IMR-90 (cell line): ENCODE measurements around the gene RPTOR. TPM values are rescaled to one million over a fixed set of nuclear protein-coding genes. Genes with fewer than 3 reads are reported as not detected.

ENCODE experiments used
- ATAC-seq: fragments of 200-7000 bp; cut with Tn5 transposase; 2 replicates; pipeline ENCODE4 v1.9.1; 2020; ENCODE audit warnings: low read depth, mild to moderate bottlenecking, moderate library complexity
- BruUV-seq: library from RNA; stranded (reverse); fragments of 400-500 nt; replicated peaks from 2 replicates; lab custom pipeline; 2021; lab: Mats Ljungman, UMichigan
- CTCF ChIA-PET: fragments of 300-600 bp; formaldehyde crosslinking; extraction: SDS; loops from one replicate; lab custom pipeline; 2021; ENCODE audit warnings: antibody characterized with exemption; lab: Yijun Ruan, JAX
- POLR2A ChIA-PET: fragments of 300-600 bp; sonication (Branson Sonifier 250); formaldehyde crosslinking; loops from one replicate; lab custom pipeline; 2022; ENCODE audit warnings: antibody characterized with exemption; ENCODE audit not compliant: unreplicated experiment; lab: Charles Lee
- DNase-seq: peaks from one replicate; pipeline ENCODE4 v3.0.0; 2013
- H2AFZ ChIP-seq: replicated peaks from 2 replicates; pipeline ENCODE3; 2013; ENCODE audit warnings: low read length, mild to moderate bottlenecking; ENCODE audit not compliant: poor library complexity
- H2AK5ac ChIP-seq: 2 replicates; pipeline ENCODE4 v1.6.1; 2013; ENCODE audit warnings: low read depth, low read length, inconsistent platforms
- H2AK9ac ChIP-seq: replicated peaks from 2 replicates; pipeline ENCODE3; 2013; ENCODE audit warnings: mild to moderate bottlenecking, low read depth, low read length, moderate library complexity; ENCODE audit not compliant: poor library complexity
- H2BK120ac ChIP-seq: 2 replicates; pipeline ENCODE4 v1.6.1; 2013; ENCODE audit warnings: low read depth, low read length, inconsistent platforms
- H2BK15ac ChIP-seq: 3 replicates; pipeline ENCODE4 v1.6.1; 2013; ENCODE audit warnings: low read depth, low read length, inconsistent platforms
- H2BK20ac ChIP-seq: 2 replicates; pipeline ENCODE4 v1.6.1; 2013; ENCODE audit warnings: low read depth, mild to moderate bottlenecking, inconsistent platforms, low read length, moderate library complexity
- H2BK5ac ChIP-seq: 2 replicates; pipeline ENCODE4 v1.6.1; 2013; ENCODE audit warnings: mild to moderate bottlenecking, low read depth, low read length, inconsistent platforms; ENCODE audit not compliant: poor library complexity, severe bottlenecking
- H3K14ac ChIP-seq: replicated peaks from 2 replicates; pipeline ENCODE4 v1.6.1; 2013; ENCODE audit warnings: low read depth, low read length, inconsistent platforms
- H3K18ac ChIP-seq: 2 replicates; pipeline ENCODE4 v1.6.1; 2013; ENCODE audit warnings: low read depth, low read length, control low read depth
- H3K23ac ChIP-seq: 2 replicates; pipeline ENCODE4 v1.6.1; 2013; ENCODE audit warnings: low read depth, low read length, inconsistent platforms
- H3K27ac ChIP-seq: 2 replicates; pipeline ENCODE4 v1.5.1; 2013; ENCODE audit warnings: mild to moderate bottlenecking, control low read depth, low read length; ENCODE audit not compliant: insufficient read depth
- H3K27me3 ChIP-seq: 2 replicates; pipeline ENCODE4 v1.6.1; 2013; ENCODE audit warnings: low read length; ENCODE audit not compliant: control insufficient read depth, insufficient read depth
- H3K36me3 ChIP-seq: 2 replicates; pipeline ENCODE4 v1.6.1; 2013; ENCODE audit warnings: low read length, mixed read lengths; ENCODE audit not compliant: control insufficient read depth, insufficient read depth
- H3K4ac ChIP-seq: 2 replicates; pipeline ENCODE4 v1.6.1; 2013; ENCODE audit warnings: low read depth, low read length, inconsistent platforms
- H3K4me1 ChIP-seq: 2 replicates; pipeline ENCODE4 v1.6.1; 2013; ENCODE audit warnings: low read length, mixed read lengths; ENCODE audit not compliant: control insufficient read depth, insufficient read depth
- H3K4me2 ChIP-seq: 2 replicates; pipeline ENCODE4 v1.6.1; 2013; ENCODE audit warnings: low read depth, mild to moderate bottlenecking, control low read depth, low read length, moderate library complexity
- H3K4me3 ChIP-seq: 2 replicates; pipeline ENCODE4 v1.5.1; 2013; ENCODE audit warnings: low read depth, mild to moderate bottlenecking, control low read depth, low read length, moderate library complexity; ENCODE audit not compliant: insufficient read depth
- H3K56ac ChIP-seq: 2 replicates; pipeline ENCODE4 v1.6.1; 2013; ENCODE audit warnings: low read length, inconsistent platforms; ENCODE audit not compliant: insufficient read depth; ENCODE audit errors: extremely low read depth
- H3K79me1 ChIP-seq, 2 experiments: 2 replicates each; pipeline ENCODE4 v1.6.1; 2013; ENCODE audit warnings: low read length in 2 of 2, inconsistent platforms in 1 of 2, low read depth in 1 of 2
- H3K9ac ChIP-seq: 2 replicates; pipeline ENCODE4 v1.6.1; 2013; ENCODE audit warnings: low read depth, low read length, control low read depth
- H3K9me1 ChIP-seq: 2 replicates; pipeline ENCODE4 v1.6.1; 2013; ENCODE audit warnings: low read length, inconsistent platforms; ENCODE audit not compliant: insufficient read depth
- H3K9me3 ChIP-seq: 2 replicates; pipeline ENCODE4 v1.6.1; 2013; ENCODE audit warnings: low read length; ENCODE audit not compliant: control insufficient read depth, insufficient read depth
- H4K20me1 ChIP-seq: 2 replicates; pipeline ENCODE4 v1.6.1; 2013; ENCODE audit warnings: low read length, inconsistent platforms; ENCODE audit not compliant: insufficient read depth
- H4K5ac ChIP-seq: 2 replicates; pipeline ENCODE4 v1.6.1; 2013; ENCODE audit warnings: mild to moderate bottlenecking, low read depth, low read length, control low read depth
- H4K8ac ChIP-seq, 2 experiments: 2 replicates each; pipeline ENCODE4 v1.6.1; 2013; ENCODE audit warnings: low read depth in 2 of 2, low read length in 2 of 2, control low read depth in 1 of 2, inconsistent platforms in 1 of 2
- H4K91ac ChIP-seq: 2 replicates; pipeline ENCODE4 v1.6.1; 2013; ENCODE audit warnings: low read depth, low read length, inconsistent platforms; ENCODE audit not compliant: insufficient read depth
- BHLHE40 ChIP-seq: fragments of 150-350 bp; IDR thresholded peaks from 2 replicates; pipeline ENCODE4 v1.6.1; 2016; ENCODE audit warnings: mild to moderate bottlenecking, low read depth, low read length
- CEBPB ChIP-seq: IDR thresholded peaks from 2 replicates; pipeline ENCODE4 v1.6.1; 2012; ENCODE audit warnings: low read depth, low read length, improper control_type of control experiment
- CHD1 ChIP-seq: IDR thresholded peaks from 2 replicates; pipeline ENCODE4 v1.6.1; 2012; ENCODE audit warnings: low read depth, low read length, improper control_type of control experiment
- FOS ChIP-seq: fragments of 150-350 bp; IDR thresholded peaks from 2 replicates; pipeline ENCODE4 v1.6.1; 2016; ENCODE audit warnings: low read depth, low read length
- MAFK ChIP-seq: IDR thresholded peaks from 2 replicates; pipeline ENCODE4 v1.6.1; 2012; ENCODE audit warnings: low read depth, low read length, improper control_type of control experiment
- MAZ ChIP-seq: IDR thresholded peaks from 2 replicates; pipeline ENCODE4 v1.6.1; 2012; ENCODE audit warnings: low read depth, mild to moderate bottlenecking, low read length, improper control_type of control experiment, moderate library complexity, borderline replicate concordance
- MXI1 ChIP-seq: IDR thresholded peaks from 2 replicates; pipeline ENCODE4 v1.6.1; 2012; ENCODE audit warnings: low read depth, mild to moderate bottlenecking, low read length, moderate library complexity, borderline replicate concordance
- NFE2L2 ChIP-seq: fragments of 150-350 bp; IDR thresholded peaks from 2 replicates; pipeline ENCODE4 v1.6.1; 2016; ENCODE audit warnings: low read depth, mild to moderate bottlenecking, low read length
- POLR2A ChIP-seq: IDR thresholded peaks from 2 replicates; pipeline ENCODE4 v1.6.1; 2012; ENCODE audit warnings: mild to moderate bottlenecking, low read depth, low read length
- RAD21 ChIP-seq: IDR thresholded peaks from 2 replicates; pipeline ENCODE4 v1.6.1; 2012; ENCODE audit warnings: low read length, improper control_type of control experiment
- RCOR1 ChIP-seq: IDR thresholded peaks from 2 replicates; pipeline ENCODE4 v1.6.1; 2012; ENCODE audit warnings: mild to moderate bottlenecking, low read length, improper control_type of control experiment; ENCODE audit not compliant: insufficient replicate concordance
- RFX5 ChIP-seq: IDR thresholded peaks from 2 replicates; pipeline ENCODE4 v1.8.0; 2012; ENCODE audit warnings: low read depth, mild to moderate bottlenecking, low read length, moderate library complexity
- SMC3 ChIP-seq: fragments of 150-350 bp; IDR thresholded peaks from 2 replicates; pipeline ENCODE4 v1.6.1; 2016; ENCODE audit warnings: low read depth, mild to moderate bottlenecking, antibody characterized with exemption, low read length, moderate library complexity
- WGBS, 2 experiments: methylation state at CpG; one replicate each; pipeline versions ENCODE4 v1.1.5 to v1.1.7; 2013; ENCODE audit warnings: missing lambda C conversion rate in 2 of 2; ENCODE audit not compliant: insufficient read length in 1 of 2; ENCODE audit errors: extremely low coverage in 2 of 2; 5-methylcytosine and 5-hydroxymethylcytosine counted together
- dilution Hi-C: fragments of 300-500 bp; cut with HindIII; formaldehyde crosslinking; loops from one replicate; pipeline ENCODE4 v1.14.3; 2018; ENCODE audit warnings: low sequenced_read_pairs; ENCODE audit not compliant: unreplicated experiment
- in situ Hi-C: fragments of 300-500 bp; cut with MboI; formaldehyde crosslinking; loops from 3 replicates; pipeline ENCODE4 v1.14.3; 2019; ENCODE audit warnings: low sequenced_read_pairs, inconsistent platforms, mixed read lengths
- intact Hi-C: fragments of 100-400 bp; cut with micrococcal nuclease; formaldehyde crosslinking; loops from 2 replicates; pipeline ENCODE4 v1.10.0; 2022
- polyA plus RNA-seq, 3 experiments: library from polyadenylated mRNA; depleted of rRNA; stranded (reverse); fragments of >200 nt; gene quantifications; 2 replicates each; pipeline ENCODE4 v1.2.3, GENCODE V29; 2012; ENCODE audit warnings: low replicate concordance in 1 of 3
- total RNA-seq: library from RNA; depleted of rRNA; stranded (reverse); fragments of >200 nt; gene quantifications from 2 replicates; pipeline ENCODE4 v1.2.3, GENCODE V29; 2012
- TF ChIP-seq, protein P1 (sequence below): conservative IDR thresholded peaks from 2 replicates; pipeline ENCODE4 v1.5.1; 2012; ENCODE audit warnings: mild to moderate bottlenecking, low read depth, low read length, improper control_type of control experiment
- TF ChIP-seq, protein P2 (sequence below): fragments of 150-350 bp; IDR thresholded peaks from 2 replicates; pipeline ENCODE4 v1.6.1; 2017; ENCODE audit warnings: mild to moderate bottlenecking, antibody characterized with exemption, low read length, low read depth
- TF ChIP-seq, protein P3 (sequence below): fragments of 150-350 bp; IDR thresholded peaks from 2 replicates; pipeline ENCODE4 v1.6.1; 2016; ENCODE audit warnings: low read depth, mild to moderate bottlenecking, low read length, moderate library complexity, borderline replicate concordance

The RPTOR gene
- total and polyA plus RNA-seq, 2 of the 4 experiments (the other 2 are of a cell fraction): 10.8 to 14.7 TPM

DNA sequence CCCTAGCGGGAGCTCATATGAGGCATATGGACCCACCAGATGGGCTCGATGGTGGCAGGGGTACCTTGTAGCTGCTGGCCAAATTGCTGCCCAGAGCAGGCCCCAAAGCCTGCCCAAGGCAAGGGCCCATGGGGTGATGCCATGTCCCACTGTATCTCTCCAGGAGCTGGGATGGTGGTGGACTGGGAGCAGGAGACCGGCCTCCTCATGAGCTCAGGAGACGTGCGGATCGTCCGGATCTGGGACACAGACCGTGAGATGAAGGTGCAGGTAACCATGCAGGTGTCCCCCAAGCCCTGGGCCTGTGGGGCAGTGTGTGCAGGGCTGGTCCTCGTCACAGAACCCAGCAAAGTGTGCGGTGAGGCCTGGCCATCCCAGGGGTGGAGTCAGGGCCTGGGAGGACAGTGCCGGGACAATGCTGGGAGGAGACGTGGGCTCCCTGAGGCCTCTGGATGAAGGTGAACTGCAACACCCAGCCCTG lies 412.9 kb downstream of the RPTOR start:
- no peak overlapping the region for H3K4ac ChIP-seq
- H3K56ac ChIP-seq: no peak overlapping the region
- no peak for TF ChIP-seq MAFK
- no peak for TF ChIP-seq RFX5
- TF ChIP-seq MAZ: no peak
- TF ChIP-seq, protein P1, sequence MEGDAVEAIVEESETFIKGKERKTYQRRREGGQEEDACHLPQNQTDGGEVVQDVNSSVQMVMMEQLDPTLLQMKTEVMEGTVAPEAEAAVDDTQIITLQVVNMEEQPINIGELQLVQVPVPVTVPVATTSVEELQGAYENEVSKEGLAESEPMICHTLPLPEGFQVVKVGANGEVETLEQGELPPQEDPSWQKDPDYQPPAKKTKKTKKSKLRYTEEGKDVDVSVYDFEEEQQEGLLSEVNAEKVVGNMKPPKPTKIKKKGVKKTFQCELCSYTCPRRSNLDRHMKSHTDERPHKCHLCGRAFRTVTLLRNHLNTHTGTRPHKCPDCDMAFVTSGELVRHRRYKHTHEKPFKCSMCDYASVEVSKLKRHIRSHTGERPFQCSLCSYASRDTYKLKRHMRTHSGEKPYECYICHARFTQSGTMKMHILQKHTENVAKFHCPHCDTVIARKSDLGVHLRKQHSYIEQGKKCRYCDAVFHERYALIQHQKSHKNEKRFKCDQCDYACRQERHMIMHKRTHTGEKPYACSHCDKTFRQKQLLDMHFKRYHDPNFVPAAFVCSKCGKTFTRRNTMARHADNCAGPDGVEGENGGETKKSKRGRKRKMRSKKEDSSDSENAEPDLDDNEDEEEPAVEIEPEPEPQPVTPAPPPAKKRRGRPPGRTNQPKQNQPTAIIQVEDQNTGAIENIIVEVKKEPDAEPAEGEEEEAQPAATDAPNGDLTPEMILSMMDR: no peak
- TF ChIP-seq RAD21: no peak
- no peak for TF ChIP-seq RCOR1
- no peak for TF ChIP-seq NFE2L2
- TF ChIP-seq CEBPB: no peak
- TF ChIP-seq CHD1: no peak
- TF ChIP-seq, protein P2, sequence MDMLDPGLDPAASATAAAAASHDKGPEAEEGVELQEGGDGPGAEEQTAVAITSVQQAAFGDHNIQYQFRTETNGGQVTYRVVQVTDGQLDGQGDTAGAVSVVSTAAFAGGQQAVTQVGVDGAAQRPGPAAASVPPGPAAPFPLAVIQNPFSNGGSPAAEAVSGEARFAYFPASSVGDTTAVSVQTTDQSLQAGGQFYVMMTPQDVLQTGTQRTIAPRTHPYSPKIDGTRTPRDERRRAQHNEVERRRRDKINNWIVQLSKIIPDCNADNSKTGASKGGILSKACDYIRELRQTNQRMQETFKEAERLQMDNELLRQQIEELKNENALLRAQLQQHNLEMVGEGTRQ: no peak
- TF ChIP-seq MXI1: no peak
- no peak for TF ChIP-seq BHLHE40
- no peak for TF ChIP-seq SMC3
- TF ChIP-seq POLR2A: no peak
- no peak for TF ChIP-seq FOS
- TF ChIP-seq, protein P3, sequence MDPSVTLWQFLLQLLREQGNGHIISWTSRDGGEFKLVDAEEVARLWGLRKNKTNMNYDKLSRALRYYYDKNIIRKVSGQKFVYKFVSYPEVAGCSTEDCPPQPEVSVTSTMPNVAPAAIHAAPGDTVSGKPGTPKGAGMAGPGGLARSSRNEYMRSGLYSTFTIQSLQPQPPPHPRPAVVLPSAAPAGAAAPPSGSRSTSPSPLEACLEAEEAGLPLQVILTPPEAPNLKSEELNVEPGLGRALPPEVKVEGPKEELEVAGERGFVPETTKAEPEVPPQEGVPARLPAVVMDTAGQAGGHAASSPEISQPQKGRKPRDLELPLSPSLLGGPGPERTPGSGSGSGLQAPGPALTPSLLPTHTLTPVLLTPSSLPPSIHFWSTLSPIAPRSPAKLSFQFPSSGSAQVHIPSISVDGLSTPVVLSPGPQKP: no peak
- no peak overlapping the region for H3K9ac ChIP-seq
- H2BK120ac ChIP-seq: no peak overlapping the region
- 100% methylated on average over 4 of the region's 12 CpGs; no CpG with 5 or more reads in 1 of the 2 experiments for whole genome bisulfite sequencing, 2 experiments
- H3K23ac ChIP-seq: no peak overlapping the region
- peaks cover 13% of the 10 kb centered on the region for H3K4me1 ChIP-seq
- no peaks in the 10 kb centered on the region for H3K27me3 ChIP-seq
- H2AK5ac ChIP-seq: no peak overlapping the region
- 0 out of 2 replicates have a peak, but pooled peaks cover 10% of the 10 kb centered on the region for H3K9me1 ChIP-seq
- H3K4me3 ChIP-seq: no peak overlapping the region
- 0 out of 4 replicates have a peak, but pooled peaks cover 0 to 2% of the 10 kb centered on the region in 2 experiments for H3K79me1 ChIP-seq
- no TSS peak for BruUV-seq
- H4K5ac ChIP-seq: no peak overlapping the region
- peaks cover 4% of the 10 kb centered on the region; the same call in 1 of the 2 replicates for H3K36me3 ChIP-seq
- DNase-seq (no peak), ATAC-seq (no peak)
- intact Hi-C loops: no loop called here
- H2AK9ac ChIP-seq: no peak overlapping the region
- no peak overlapping the region for H2AFZ ChIP-seq
- H2BK15ac ChIP-seq: no peak overlapping the region
- H3K14ac ChIP-seq: no peak overlapping the region
- ChIA-PET POLR2A (no interaction called here), CTCF (no interaction called here)
- H3K27ac ChIP-seq: no peak overlapping the region
- no peaks in the 10 kb centered on the region for H3K9me3 ChIP-seq
- H4K91ac ChIP-seq: no peak overlapping the region
- H3K4me2 ChIP-seq: no peak overlapping the region
- no peak overlapping the region for H4K8ac ChIP-seq
- H2BK5ac ChIP-seq: no peak overlapping the region
- no peak overlapping the region for H2BK20ac ChIP-seq
- in situ Hi-C loops: no loop called here
- H3K18ac ChIP-seq: no peak overlapping the region
- dilution Hi-C loops: no loop called here
- no peaks in the 10 kb centered on the region for H4K20me1 ChIP-seq
